Measurements from ENCODE around the gene SBNO1. TPM values are rescaled to one million over a fixed set of nuclear protein-coding genes. Genes with fewer than 3 reads are reported as not detected.
"Not testable (repeated sequence)": the region's sequence is repeated elsewhere in the genome, so short reads cannot be mapped to it uniquely, and the experiment has no call there.

Gene SBNO1
- total and polyA plus RNA-seq, 7 donors = 6.8 to 49.6 (median 30.4) TPM

DNA sequence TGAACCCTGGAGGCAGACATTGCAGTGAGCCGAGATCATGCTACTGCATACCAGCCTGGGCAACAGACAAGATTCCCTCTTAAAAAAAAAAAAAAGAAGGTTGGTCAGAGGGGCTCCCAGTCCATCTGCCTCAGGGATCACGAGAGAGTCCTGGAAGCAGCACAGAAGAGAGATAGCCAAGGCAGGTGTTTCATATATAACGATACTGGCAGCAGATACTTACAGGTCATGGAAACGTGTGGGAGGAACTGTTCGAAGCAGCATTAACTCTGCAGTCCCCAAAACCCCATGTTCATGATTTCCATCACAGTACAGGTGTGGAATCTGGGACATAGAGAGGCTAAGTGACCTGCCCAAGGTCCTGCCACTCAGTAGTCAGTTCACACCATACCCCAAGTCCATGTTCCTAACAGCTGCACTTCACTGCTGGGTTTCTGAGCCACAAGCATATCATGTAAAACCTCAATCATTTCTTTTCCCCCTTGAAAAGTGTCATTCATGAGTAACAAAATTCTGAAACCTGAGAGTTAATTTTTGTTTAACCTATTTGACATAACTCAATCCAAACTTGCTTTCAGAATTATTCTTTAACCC, 109.7 kb downstream of the SBNO1 start:
- Histone ChIP-seq H3K9me3 (no peaks in the 10 kb centered on the region), H3K4me3 (no peak overlapping the region), H3K27ac (no peak overlapping the region), H3K27me3 (ENCODE audit: insufficient read depth in 3 of 3, low read length in 2 of 3) (no peaks in the 10 kb centered on the region), H3K36me3 (ENCODE audit: insufficient read depth in 1 of 2, low read depth in 1 of 2) (peaks cover 0 to 62% of the 10 kb centered on the region in 2 donors), H3K4me1 (peaks cover 24% of the 10 kb centered on the region)
- ATAC-seq (no peak), DNase-seq (no peak)
- 33 to 42% (median 41%) methylated on average over 5 of the region's 5 CpGs for WGBS, 3 donors
- TF ChIP-seq, protein P1, sequence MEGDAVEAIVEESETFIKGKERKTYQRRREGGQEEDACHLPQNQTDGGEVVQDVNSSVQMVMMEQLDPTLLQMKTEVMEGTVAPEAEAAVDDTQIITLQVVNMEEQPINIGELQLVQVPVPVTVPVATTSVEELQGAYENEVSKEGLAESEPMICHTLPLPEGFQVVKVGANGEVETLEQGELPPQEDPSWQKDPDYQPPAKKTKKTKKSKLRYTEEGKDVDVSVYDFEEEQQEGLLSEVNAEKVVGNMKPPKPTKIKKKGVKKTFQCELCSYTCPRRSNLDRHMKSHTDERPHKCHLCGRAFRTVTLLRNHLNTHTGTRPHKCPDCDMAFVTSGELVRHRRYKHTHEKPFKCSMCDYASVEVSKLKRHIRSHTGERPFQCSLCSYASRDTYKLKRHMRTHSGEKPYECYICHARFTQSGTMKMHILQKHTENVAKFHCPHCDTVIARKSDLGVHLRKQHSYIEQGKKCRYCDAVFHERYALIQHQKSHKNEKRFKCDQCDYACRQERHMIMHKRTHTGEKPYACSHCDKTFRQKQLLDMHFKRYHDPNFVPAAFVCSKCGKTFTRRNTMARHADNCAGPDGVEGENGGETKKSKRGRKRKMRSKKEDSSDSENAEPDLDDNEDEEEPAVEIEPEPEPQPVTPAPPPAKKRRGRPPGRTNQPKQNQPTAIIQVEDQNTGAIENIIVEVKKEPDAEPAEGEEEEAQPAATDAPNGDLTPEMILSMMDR (IDR thresholded peaks at IDR 0.05) = no peak
- intact Hi-C loops (cut with DNase I) = no loop called here

DNA sequence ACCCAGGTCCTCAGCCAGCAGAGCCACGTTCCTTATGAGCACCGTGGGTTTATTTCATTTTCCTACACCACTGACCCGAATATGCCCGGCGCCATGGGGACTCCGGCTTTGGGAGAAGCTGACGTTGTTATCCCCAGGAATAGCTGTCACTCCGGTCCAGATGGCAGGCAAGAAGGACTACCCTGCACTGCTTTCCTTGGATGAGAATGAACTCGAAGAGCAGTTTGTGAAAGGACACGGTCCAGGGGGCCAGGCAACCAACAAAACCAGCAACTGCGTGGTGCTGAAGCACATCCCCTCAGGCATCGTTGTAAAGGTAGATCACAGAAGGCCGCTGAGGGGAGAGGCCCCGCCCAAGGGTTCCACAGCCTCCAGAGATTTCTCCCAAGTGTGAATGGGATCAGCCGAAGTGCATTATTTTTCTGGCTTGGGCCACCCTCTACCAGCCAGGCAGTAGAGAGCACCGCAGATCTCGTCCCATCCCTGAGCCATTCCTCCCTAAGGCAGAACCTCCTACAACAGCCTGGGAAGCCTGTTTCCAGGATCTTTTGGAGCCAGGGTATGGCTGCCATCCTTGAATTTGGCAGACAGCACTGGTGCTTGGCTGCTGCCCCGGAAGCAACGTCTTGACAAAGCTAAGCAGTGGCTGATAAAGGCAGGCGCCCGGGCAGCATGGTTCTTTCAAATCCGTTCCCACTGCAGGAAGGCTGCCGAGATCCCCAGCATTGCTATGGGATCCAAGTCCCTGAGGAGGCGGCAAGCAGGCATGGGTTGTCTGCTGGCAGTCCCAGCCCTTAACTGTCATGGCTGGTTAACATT, 110.8 kb downstream of the SBNO1 start:
- Histone ChIP-seq H3K4me3 (no peak overlapping the region), H3K36me3 (ENCODE audit: insufficient read depth in 1 of 2, low read depth in 1 of 2) (peaks cover 0 to 53% of the 10 kb centered on the region in 2 donors), H3K4me1 (peaks cover 24% of the 10 kb centered on the region), H3K9me3 (no peaks in the 10 kb centered on the region), H3K27ac (peak overlapping the region; percentile 36), H3K27me3 (ENCODE audit: insufficient read depth in 3 of 3, low read length in 2 of 3) (no peaks in the 10 kb centered on the region)
- ATAC-seq (peak; percentile 30 to 62 (median 46)), DNase-seq (no peak)
- 27 to 63% (median 35%) methylated on average over 24 of the region's 24 CpGs for WGBS, 3 donors
- intact Hi-C loops (cut with DNase I) = no loop called here
- TF ChIP-seq, protein P1 (IDR thresholded peaks at IDR 0.05) = no peak

DNA sequence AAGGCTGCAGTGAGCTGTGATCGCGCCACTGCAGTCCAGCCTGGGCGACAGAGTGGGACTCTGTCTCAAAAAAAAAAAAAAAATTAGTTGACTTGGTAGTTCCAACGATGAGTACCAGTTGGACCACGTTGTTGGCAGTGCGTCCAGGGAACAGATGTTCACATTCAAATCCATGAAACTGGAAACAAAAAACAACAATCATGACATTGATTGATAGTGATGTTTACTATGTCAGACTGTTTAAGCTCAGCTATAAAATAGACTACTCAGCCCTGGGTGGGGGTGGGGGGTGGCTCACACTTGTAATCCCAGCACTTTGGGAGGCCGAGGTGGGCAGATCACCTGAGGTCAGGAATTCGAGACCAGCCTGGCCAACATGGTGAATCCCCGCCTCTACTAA, 112.3 kb downstream of the SBNO1 start:
- intact Hi-C loops (cut with DNase I); H3K27me3 ChIP-seq (ENCODE audit: insufficient read depth in 3 of 3, low read length in 2 of 3); H3K4me3 ChIP-seq; H3K9me3 ChIP-seq; ATAC-seq; DNase-seq: not testable (repeated sequence)
- H3K27ac ChIP-seq = peak overlapping the region; percentile 57
- WGBS, 3 donors = 50 to 66% (median 56%) methylated on average over 9 of the region's 9 CpGs
- H3K36me3 ChIP-seq (ENCODE audit: insufficient read depth in 1 of 2, low read depth in 1 of 2) = peaks cover 0 to 46% of the 10 kb centered on the region in 2 donors
- peaks cover 24% of the 10 kb centered on the region for H3K4me1 ChIP-seq

DNA sequence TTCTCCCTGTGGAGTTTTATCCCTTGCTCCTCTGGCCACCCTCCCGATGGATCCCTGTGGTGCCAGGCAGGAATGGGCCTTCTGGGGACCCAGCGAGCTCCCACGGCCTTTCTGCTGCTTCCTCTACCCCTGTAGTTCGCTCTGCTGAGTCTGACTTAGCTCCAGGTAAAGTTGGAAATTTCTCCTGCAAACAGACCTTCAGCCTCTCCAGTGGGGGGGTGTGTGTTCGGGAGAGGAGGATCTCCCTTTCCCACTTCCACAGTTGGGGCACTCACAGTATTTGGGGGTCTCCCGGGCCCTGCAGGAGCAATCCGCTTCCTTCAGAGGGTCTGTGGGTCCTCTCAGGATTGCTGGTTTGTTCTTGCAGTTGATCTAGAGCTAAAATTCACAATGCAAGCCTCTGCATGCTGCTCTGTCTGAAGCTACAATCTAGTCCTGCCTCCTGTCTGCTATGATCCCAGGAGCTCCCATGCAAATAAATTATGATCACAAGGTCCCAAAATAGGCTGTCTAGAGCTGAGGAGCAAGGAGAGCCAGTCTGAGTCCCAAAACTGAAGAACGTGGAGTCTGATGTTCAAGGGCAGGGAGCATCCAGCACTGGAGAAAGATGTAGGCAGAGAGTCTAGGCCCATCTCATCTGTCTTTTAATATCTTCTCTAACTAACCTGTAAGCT, 113.1 kb downstream of the SBNO1 start:
- Histone ChIP-seq H3K4me3 (peak overlapping the region; percentile 24), H3K36me3 (ENCODE audit: insufficient read depth in 1 of 2, low read depth in 1 of 2) (peaks cover 0 to 39% of the 10 kb centered on the region in 2 donors), H3K27ac (peak overlapping the region; percentile 57), H3K9me3 (no peaks in the 10 kb centered on the region), H3K27me3 (ENCODE audit: insufficient read depth in 3 of 3, low read length in 2 of 3) (no peaks in the 10 kb centered on the region), H3K4me1 (peaks cover 24% of the 10 kb centered on the region)
- intact Hi-C loops (cut with DNase I) = no loop called here
- 77 to 92% (median 77%) methylated on average over 8 of the region's 8 CpGs for WGBS, 3 donors
- ATAC-seq (peak; percentile 42 to 72 (median 67)), DNase-seq (no peak)
- TF ChIP-seq, protein P1 (IDR thresholded peaks at IDR 0.05) = no peak

Data from psoas muscle (tissue), 8 donors.